ENCODE results near the gene MPG.
A peak's percentile ranks its signal among the peaks of the same experiment; 100 is the strongest.

DNA sequence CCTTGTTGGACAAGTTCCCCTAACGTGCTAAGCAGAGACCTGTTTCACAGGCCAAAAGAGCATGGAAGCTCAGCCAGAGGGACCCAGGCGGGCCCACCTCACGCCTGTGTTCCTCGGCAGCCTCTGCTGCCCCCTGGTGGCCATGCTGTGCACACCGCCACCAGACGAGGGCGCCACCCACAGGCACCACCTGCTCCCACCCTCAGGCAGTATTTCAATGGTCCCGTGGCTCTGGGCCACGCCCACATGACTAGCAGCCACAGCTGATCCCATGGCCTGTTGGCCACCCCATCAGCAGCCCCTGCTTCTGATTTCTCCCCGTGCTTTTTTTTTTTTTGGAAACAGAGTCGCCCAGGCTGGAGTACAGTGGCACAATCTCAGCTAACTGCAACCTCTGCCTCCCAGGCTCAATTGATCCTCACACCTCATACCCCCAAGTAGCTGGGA is 18.9 kb downstream of the MPG start:
- TF ChIP-seq, protein P1, sequence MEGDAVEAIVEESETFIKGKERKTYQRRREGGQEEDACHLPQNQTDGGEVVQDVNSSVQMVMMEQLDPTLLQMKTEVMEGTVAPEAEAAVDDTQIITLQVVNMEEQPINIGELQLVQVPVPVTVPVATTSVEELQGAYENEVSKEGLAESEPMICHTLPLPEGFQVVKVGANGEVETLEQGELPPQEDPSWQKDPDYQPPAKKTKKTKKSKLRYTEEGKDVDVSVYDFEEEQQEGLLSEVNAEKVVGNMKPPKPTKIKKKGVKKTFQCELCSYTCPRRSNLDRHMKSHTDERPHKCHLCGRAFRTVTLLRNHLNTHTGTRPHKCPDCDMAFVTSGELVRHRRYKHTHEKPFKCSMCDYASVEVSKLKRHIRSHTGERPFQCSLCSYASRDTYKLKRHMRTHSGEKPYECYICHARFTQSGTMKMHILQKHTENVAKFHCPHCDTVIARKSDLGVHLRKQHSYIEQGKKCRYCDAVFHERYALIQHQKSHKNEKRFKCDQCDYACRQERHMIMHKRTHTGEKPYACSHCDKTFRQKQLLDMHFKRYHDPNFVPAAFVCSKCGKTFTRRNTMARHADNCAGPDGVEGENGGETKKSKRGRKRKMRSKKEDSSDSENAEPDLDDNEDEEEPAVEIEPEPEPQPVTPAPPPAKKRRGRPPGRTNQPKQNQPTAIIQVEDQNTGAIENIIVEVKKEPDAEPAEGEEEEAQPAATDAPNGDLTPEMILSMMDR (IDR thresholded peaks at IDR 0.05 in 2 of 3, conservative IDR thresholded peaks at IDR 0.05 in 1 of 3; ENCODE audit: borderline replicate concordance in 1 of 3, insufficient read depth in 1 of 3, low read depth in 2 of 3, low read length in 2 of 3), result peak; percentile 80 to 99 (median 81)
- TF ChIP-seq POLR2A (IDR thresholded peaks at IDR 0.05; ENCODE audit: borderline replicate concordance, extremely low read depth, insufficient read depth, insufficient read length), result no peak
- TF ChIP-seq CEBPB (IDR thresholded peaks at IDR 0.05; ENCODE audit: low read depth), result no peak
- TF ChIP-seq EZH2 (IDR thresholded peaks at IDR 0.05), result no peak
- no peak for TF ChIP-seq YY1 (IDR thresholded peaks at IDR 0.05; ENCODE audit: extremely low read depth, insufficient replicate concordance, low read depth, low read length)
- TF ChIP-seq POLR2AphosphoS5 (IDR thresholded peaks at IDR 0.05; ENCODE audit: low read depth, low read length), result 0 out of 2 replicates have a peak, but pooled peaks have one; percentile 29
- TF ChIP-seq, protein P2, sequence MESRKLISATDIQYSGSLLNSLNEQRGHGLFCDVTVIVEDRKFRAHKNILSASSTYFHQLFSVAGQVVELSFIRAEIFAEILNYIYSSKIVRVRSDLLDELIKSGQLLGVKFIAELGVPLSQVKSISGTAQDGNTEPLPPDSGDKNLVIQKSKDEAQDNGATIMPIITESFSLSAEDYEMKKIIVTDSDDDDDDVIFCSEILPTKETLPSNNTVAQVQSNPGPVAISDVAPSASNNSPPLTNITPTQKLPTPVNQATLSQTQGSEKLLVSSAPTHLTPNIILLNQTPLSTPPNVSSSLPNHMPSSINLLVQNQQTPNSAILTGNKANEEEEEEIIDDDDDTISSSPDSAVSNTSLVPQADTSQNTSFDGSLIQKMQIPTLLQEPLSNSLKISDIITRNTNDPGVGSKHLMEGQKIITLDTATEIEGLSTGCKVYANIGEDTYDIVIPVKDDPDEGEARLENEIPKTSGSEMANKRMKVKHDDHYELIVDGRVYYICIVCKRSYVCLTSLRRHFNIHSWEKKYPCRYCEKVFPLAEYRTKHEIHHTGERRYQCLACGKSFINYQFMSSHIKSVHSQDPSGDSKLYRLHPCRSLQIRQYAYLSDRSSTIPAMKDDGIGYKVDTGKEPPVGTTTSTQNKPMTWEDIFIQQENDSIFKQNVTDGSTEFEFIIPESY (IDR thresholded peaks at IDR 0.05; ENCODE audit: extremely low read depth, insufficient replicate concordance, low read length), result no peak
- TF ChIP-seq RAD21 (IDR thresholded peaks at IDR 0.05; ENCODE audit: low read depth), result peak; percentile 78
